ENCODE results near the gene ZFYVE28.

Gene ZFYVE28

GRCh38 chr4:2411786-2412510 lies 6.5 kb downstream of the ZFYVE28 start:
- no peak for DNase-seq (ENCODE audit: low read depth)

- no peak for DNase-seq (ENCODE audit: low read depth)
Observed at GRCh38 chr4:2409381-2409783, 9.1 kb downstream of the ZFYVE28 start.

- DNase-seq (ENCODE audit: low read depth), result no peak
Observed at GRCh38 chr4:2408976-2409375, 9.5 kb downstream of the ZFYVE28 start.

- DNase-seq (ENCODE audit: low read depth), result no peak
Observed at GRCh38 chr4:2408401-2408958, 10.0 kb downstream of the ZFYVE28 start.

- no peak for DNase-seq (ENCODE audit: low read depth)
Observed at GRCh38 chr4:2407991-2408342, 10.5 kb downstream of the ZFYVE28 start.

- DNase-seq (ENCODE audit: low read depth), result no peak
Observed at GRCh38 chr4:2406920-2407319, 11.5 kb downstream of the ZFYVE28 start.

- DNase-seq (ENCODE audit: low read depth), result no peak
Observed at GRCh38 chr4:2406406-2406805, 12.0 kb downstream of the ZFYVE28 start.

GRCh38 chr4:2402941-2403340 lies 15.5 kb downstream of the ZFYVE28 start:
- no peak for DNase-seq (ENCODE audit: low read depth)

GRCh38 chr4:2402048-2402842 lies 16.2 kb downstream of the ZFYVE28 start:
- DNase-seq (ENCODE audit: low read depth), result no peak

- DNase-seq (ENCODE audit: low read depth), result no peak
Observed at GRCh38 chr4:2401610-2401983, 16.8 kb downstream of the ZFYVE28 start.

- DNase-seq (ENCODE audit: low read depth), result no peak
Observed at GRCh38 chr4:2400841-2401609, 17.4 kb downstream of the ZFYVE28 start.

GRCh38 chr4:2399631-2400190 lies 18.7 kb downstream of the ZFYVE28 start:
- DNase-seq (ENCODE audit: low read depth), result no peak

GRCh38 chr4:2399216-2399615 lies 19.2 kb downstream of the ZFYVE28 start:
- no peak for DNase-seq (ENCODE audit: low read depth)

GRCh38 chr4:2397596-2398379 lies 20.7 kb downstream of the ZFYVE28 start:
- no peak for DNase-seq (ENCODE audit: low read depth)

GRCh38 chr4:2396781-2397368 lies 21.6 kb downstream of the ZFYVE28 start:
- DNase-seq (ENCODE audit: low read depth), result no peak

- no peak for DNase-seq (ENCODE audit: low read depth)
Observed at GRCh38 chr4:2395584-2395983, 22.9 kb downstream of the ZFYVE28 start.

GRCh38 chr4:2395038-2395437 lies 23.4 kb downstream of the ZFYVE28 start:
- DNase-seq (ENCODE audit: low read depth), result no peak

- no peak for DNase-seq (ENCODE audit: low read depth)
Observed at GRCh38 chr4:2394528-2394927, 23.9 kb downstream of the ZFYVE28 start.

GRCh38 chr4:2393353-2394270 lies 24.8 kb downstream of the ZFYVE28 start:
- no peak for DNase-seq (ENCODE audit: low read depth)

Measured in activated T-helper 9 cell treated with anti-CD3 and anti-CD28 coated beads, Interleukin-2, amount 50 U/mL, for 16 hours (primary cell).